ENCODE results near the gene HSD11B2.

The HSD11B2 gene

DNA sequence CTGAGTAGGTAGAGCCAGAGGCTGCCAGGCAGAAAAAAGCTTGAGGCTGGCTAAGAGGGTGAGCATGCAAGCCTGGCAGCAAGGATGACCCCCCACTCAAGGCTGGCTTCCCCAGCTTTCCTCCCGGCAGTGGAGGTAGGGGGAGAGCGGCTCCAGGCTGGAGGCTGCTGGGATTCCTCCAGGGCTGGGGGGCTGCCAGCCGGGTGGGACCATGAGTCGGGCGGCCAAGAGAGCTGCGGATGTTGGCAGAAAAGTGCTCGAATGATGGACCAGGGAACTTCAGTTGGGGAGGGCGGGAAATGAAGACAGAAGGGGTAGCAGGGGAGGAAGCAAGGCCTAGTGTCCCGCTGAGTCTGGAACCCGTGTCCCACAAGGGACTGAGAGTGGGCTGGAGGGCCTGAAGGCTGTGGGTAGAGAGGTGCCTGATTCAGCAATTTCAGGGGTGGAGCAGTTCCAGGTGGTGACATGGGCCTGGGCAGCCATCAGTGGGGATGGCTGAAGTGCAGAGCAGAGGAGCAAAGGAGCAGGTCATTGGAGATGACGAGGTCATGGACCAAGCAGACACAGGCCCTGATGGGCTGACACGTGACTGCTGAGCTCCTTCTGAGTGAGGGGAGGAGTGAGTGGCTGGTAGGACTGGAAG is 20.3 kb downstream of the HSD11B2 start:
- DNase-seq (ENCODE audit: low spot score), result no peak

DNA sequence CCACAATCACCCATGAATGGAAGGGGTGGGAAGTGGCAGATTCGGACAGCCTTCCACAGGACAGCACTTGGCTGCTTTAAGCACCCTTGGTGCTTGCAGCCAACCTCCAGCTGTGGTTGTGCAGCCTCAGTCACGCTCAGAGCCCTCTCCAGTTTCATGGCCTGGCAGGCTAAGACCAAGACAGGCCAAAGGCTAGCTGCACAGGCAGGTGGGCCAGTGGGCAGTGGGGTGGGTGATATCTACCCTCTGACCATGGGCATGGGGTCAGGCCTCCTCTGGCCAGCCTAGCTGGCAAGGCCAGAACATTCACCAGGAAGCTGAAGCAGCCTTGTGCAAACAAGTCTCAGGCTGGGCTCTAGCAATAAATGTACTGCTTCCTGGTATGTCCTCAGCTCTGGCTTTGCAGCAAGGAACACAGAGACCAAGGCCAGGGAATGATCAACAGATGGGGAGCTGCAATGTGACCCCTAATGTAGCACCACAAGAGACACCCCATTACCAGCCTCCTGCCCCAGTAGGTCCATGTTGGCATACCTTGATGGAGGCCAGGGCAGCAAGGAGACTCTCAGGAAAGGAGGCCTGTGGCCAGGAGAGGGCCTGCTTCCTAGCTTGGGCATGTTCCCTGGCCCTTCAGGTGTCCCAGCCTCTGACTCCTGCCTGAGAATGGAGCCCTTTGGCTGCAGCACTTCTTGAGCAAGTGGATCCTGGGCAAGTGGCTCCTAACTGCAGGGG is 20.9 kb downstream of the HSD11B2 start:
- DNase-seq (ENCODE audit: low spot score), result no peak

DNA sequence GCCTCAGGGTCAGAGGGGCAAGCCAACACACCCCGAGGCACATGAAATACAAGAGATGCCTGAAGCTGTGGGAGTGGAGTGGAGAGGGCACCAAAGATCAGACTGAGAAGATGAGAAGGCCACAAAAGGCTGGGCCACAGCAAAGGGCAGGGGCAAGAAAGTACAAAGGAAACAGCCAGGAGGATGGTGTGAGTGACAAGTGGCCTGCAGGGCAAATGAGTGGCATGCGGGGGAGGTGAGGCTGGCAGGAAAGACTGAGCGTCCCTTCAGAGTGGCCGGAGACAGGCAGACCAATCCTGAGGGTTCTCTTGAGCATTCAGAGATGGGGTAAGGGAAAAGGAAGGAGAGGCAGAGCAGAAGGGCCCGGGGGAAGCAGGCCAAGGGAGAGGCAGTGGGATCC is 23.2 kb downstream of the HSD11B2 start:
- no peak for DNase-seq (ENCODE audit: low spot score)

DNA sequence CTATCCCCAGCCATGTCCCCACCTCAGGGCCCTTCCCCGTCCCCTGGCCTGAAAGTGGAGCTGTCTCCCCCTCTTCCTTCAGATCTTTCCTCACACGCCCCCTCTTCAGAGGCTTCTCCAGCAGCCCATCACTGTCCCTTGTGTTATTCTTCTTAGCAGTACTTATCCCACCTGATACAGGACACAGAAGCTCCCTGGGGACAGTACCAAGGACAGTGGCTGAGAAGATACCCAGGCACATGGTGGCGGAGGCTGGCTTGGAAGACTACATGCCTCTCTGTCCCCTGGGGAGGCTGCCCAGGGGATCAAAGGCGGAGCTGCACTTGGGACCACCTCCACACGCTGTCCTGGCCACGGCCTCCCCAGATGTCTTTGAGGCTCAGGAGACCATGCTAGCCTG is 23.9 kb downstream of the HSD11B2 start:
- DNase-seq (ENCODE audit: low spot score), result no peak

DNA sequence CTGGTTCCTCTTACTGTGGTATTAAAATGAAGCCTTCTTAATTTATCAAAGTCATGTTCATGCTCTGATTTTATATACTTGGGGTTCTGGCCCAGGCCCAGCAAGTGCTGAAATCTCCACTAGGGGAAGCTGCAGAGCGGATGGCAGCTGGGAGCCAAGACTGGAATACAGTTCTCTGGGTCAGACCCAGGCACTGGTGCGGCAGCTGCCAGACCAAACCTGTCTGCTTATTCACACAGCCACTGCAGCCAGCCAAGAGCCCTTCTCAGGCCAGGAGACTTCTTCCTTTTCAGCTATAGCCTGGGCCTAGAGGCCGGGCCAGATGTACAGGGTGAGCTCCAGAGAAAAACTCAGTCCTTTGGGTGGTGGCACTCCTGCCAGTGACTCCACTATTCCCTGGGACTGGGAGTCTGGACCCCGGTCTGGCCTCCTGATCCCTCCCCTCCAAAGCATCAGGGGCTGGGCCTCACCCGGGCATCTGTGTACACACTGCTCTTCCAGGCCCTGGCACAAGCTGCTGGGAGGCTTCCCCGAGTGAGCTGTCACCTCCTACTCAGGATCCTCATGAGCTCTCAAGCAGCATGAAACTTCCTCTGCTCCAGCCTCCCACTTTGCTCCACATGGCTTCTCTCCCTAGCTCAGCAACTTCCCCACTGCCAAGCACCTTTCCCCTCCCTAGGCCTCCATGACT is 25.6 kb downstream of the HSD11B2 start:
- no peak for DNase-seq (ENCODE audit: low spot score)

DNA sequence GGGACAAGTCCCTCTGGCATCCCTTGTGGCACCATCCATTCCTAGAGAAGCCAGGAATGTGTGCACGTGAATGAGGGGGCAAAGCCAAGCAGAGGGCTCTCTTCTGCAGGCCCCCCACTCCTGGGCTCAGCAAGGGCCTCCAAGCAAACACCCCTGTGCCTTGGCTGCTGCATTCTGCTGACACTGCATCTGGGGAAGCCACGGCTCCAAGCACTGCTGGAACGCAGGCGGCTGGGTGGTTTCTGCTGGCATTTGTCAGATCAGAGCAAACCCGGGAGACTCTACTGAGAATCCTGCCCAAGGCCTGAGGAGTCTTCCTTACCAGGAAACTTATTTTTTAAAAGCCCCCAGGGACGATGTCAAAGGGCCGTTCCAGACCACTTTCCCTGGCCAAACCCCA is 26.7 kb downstream of the HSD11B2 start:
- DNase-seq (ENCODE audit: low spot score), result no peak

DNA sequence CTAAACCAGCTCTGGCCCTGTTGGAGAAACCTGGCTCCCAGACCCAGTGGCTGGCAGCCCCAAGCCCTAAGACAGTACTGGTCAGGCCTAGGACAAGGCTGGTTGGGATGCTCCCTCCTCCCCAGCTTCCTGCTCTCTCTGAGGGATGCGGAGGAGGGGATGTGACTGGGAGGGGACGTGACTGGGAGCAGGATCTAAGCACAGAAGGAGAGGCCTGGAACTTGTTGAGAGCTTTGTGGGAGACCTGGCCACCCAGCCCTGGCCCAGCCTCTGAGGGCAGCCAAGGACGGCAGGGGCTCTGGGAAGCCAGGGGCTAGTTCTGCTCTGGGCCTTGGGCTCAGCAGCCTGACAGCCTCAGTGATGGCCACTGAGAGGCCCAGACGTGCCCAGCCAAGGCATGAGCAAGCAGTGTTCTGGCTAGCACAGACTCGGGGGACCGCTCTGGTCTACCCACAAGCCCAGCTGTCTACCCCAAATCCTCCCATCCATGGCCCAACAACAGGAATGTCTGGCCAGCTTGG is 27.3 kb downstream of the HSD11B2 start:
- no peak for DNase-seq (ENCODE audit: low spot score)

DNA sequence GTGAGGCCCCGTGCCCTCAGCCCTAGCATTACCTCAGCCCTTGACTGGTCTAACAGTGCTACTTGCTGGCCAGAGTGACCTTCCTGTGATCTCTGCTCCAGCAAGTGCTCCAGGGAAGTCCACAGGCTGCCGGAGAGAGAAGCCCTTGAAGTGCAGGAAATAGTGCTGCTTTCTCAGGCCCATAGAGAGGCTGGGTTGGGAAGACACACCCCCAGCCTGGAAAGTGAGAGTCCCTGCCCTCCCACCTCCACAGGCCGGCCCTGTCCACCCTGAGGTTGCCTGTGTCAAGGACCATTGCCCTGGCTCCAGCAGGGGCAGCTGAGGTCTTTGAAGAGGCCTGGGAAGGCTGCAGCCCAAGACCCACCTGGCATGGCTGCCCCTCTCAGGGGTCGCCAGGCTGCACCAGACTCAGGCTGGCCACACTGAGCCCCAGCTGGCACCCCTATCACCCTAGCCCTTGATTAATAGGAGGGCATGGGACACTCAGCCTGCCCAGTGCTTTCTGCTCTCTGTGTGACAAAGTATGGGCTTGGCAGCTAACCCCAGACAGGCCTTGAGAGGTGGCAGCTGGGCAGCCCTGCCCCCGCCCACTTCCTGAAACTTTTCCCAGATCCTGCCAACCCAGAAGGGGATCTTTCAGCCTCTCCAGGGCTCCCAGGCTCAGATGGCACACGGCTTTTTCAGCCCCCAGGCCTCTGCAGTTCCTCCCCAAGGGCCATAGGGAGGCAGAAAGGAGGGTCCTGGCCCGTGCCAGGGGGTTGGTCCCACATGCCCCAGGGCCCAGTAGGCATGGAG is 28.3 kb downstream of the HSD11B2 start:
- no peak for DNase-seq (ENCODE audit: low spot score)

DNA sequence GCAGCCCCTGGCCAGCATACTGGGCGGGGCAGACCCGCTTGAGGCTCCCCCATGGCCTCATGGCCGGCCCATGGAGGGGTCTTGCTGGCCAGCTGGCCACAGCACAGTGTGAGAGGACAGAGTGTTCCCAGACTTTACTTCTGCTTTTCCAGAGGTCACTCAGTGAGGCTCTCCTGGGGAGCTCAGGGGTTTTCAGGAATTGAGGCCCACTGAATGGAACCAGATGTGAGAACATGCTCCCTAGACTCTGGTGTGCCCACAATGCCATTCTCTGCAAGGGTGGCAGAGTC is 28.9 kb downstream of the HSD11B2 start:
- DNase-seq (ENCODE audit: low spot score), result no peak

DNA sequence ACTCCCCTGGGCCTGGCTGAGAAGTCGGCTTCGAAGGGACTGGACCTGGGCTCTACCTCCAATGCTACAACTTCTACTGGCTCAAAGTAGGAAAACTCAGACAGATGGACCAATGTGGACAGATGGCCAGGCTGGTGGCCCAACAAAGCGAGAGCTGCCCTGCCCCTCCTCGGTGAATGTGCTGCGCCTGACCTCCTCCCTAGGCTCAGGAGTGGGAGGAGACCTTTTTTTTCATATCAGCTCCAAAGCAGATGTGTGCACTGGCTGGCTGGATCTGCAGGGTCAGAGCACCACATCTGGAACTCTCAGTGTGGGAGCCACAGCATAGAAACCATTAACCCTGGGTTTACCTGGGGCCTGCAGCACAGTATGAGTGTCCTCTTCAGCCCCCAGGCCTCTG is 29.2 kb downstream of the HSD11B2 start:
- DNase-seq (ENCODE audit: low spot score), result no peak

DNA sequence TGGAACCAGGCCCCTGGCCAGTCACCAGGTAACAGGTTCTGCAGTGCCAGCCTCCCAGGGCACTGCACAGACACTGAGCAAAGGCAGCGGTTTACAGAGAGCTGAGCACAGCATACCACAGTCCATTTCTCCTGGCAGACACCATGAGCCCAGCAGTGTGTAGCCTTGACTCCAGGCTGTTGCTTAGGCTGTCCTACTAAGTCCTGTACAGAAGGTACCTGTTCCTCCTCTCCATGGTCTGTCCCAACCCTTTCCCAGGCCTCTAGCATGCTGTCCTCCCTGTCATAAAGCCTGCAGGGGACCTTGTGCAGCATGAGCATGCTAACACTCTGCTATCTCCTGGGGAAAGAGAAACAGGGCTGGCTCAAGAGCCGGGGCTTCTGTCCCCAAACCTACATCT is 30.0 kb downstream of the HSD11B2 start:
- DNase-seq (ENCODE audit: low spot score), result no peak

DNA sequence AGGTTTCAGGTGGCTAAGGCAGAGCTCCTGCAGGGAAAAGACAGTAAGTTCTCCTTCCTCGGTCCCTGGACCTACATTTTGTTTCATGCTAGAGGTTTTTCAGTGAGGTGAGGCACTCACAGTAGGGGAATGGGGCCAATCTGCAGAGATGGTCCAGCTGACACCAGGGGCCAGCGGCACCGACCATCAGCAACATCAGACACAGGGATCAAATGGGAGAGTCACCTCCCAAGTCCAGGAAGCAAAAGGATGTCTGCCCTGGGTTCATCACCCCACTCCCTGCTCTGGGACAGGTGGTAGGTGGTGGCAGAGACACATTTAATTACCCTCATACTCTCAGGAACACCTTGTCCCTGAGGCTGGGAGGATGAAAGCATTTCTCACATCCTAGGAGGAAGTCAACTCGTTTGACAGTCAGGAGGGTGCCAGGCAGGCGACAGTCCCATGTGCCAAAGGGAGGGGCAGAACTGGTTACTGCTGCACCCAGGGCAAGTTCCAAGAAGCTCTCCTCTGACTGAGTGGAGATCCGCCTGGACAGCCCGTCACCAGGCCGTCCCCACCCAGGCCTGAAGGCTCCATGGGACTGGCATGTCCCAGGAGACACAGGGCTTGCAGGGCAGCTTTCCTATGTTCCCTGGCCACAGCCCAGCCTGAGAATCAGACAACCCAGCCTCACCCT is 30.8 kb downstream of the HSD11B2 start:
- DNase-seq (ENCODE audit: low spot score), result no peak

DNA sequence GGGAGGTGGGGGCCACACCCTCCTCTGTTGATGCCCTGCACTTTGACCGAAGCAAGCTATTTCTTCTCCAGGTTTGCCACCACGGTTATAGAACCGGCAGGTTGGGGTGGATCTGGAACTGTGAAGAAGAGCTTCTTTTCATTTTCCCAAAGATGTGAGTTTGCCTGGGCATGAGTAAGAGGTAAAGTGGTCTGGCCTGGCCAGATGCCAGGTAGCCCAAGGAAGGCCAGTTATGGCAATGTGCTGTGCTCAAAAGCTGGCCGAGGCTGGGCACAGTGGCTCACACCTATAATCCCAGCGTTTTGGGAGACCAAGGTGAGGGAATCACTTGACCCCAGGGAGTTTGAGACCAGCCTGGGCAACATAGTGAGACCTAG is 31.3 kb downstream of the HSD11B2 start:
- DNase-seq (ENCODE audit: low spot score), result no peak

DNA sequence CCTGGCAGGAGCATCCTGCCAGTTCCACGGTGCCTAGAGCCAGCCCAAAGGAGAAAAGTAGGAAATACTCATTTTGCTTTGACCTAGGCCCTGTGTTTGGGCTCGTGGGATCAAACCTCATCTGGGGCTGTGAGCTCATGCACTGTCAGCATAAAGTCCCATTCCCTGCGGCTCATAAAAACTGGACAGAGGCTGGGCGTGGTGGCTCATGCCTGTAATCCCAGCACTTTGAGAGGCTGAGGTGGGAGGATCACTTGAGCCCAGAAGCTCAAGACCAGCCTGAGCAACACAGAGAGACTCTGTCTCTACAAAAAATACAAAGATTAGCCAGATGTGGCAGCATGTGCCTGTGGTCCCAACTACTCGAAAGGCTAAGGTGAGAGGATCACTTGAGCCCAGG is 32.1 kb downstream of the HSD11B2 start:
- no peak for DNase-seq (ENCODE audit: low spot score)

DNA sequence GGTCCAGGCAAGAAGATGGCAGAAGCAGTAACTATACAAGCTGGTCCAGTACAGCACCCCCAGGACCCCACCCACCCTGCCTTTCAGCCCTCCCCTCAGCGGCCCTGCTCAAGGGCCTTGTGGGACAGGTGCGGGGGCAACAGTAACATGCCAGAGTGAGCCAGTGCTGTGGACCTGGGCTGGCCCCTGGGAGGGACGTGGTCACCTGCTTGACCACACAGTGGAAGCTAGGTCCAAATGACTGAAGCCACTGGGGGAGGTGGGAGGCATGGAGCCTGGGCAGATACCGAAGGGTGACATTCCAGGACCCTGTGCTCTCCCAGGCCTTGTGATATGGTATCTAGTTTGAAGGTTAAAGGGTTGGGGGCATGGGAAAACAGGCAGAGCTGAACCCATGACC is 32.8 kb downstream of the HSD11B2 start:
- no peak for DNase-seq (ENCODE audit: low spot score)

DNA sequence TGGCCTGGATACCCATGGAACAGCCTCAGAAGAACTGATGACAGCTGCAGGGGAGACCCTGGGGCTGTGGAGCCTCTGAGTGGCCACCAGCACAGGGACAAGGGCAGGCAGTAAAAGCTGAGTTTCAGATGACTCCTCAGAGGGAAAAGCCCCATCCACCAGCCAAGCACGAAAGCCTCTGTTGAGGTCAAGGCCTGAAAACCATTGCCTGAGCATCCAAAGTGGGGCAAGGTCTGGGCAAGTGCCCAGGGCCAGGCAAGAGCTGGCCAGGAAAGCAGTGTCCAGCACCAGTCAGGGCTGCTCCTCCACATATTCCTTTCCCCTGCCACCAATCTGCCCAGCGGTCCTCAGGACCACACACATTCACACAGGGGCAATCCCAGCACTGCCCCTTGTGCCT is 33.6 kb downstream of the HSD11B2 start:
- DNase-seq (ENCODE audit: low spot score), result no peak

DNA sequence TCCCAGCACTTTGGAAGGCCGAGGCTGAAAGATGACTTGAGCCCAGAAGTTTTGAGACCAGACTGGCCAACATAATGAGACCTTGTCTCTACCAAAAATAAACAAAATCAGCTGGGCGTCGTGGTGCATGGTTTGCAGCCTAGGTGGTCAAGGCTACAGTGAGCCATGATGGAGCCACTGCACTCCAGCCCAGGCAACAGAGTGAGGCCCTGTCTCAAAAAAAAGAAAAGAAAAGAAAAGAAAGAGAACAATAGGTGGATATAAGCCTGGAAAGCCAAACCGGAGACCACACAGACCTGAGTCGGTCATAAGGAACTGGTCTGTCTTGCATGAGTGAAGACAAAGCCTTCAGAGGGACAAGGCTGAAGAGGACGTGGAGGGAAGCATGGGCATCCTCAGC is 35.7 kb downstream of the HSD11B2 start:
- no peak for DNase-seq (ENCODE audit: low spot score)

DNA sequence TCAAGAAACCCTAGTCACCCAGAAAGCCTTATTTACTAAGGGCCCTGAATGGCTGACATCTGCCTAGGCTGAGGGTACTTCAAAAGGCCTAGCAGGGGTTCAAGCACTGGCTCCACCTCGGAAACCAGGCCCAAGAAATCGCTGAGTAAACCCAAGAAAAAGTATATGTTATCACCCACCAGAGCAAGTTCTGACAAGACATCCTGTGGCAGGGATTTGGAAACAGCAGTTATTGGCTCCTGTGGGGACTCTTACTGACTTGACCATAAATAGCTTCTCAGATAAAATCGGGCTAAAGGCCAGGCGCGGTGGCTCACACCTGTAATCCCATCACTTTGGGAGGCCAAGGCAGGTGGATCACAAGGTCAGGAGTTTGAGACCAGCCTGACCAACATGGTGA is 37.8 kb downstream of the HSD11B2 start:
- DNase-seq (ENCODE audit: low spot score), result no peak

DNA sequence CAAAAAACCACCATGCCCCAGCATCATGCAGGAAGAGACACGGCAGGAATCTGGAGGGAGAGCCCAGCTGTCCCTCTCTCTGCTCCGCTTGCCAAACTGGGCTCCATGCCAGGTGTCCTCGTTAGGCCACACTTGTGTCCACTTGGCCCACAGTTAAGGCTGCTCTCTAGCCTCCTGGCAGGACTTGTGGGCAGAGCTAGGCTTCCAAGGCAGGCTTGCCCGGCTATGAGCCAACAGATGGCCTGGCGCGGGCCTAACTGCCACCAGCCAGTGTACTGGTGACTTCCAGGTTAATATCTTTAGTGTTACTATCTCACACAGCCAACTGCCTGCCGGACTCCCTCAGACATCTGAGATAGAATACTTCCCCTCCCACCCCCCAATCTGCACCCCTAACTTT is 39.4 kb downstream of the HSD11B2 start:
- DNase-seq (ENCODE audit: low spot score), result no peak

DNA sequence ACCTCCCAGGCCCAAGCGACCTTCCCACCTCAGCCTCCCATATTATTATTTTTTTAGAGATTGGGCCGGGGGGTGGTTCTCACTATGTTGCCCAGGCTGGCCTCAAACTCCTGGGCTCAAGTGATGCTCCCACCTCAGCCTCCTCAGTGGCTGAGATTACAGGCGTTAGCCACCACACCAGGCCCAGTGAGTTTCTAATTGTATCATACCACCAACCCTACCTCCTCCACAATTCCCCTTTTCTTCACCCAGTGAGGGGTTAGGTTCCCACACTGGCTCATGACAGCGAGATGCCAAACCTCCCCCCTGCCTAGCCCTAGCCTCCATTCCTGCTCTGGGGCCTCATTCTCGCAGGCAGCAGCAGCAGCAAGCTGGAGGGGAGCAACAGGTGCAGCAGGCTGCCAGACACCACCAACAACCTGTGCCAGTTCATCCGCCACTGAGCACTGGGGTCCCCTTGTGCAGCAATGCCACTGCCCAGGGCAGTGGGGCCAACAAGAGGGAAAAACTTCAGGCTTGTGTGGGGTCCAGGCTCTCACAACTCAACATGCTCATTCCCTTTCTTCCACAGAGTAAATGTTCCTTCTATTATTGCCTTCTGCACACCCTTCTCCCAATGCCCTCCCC is 41.0 kb downstream of the HSD11B2 start:
- no peak for DNase-seq (ENCODE audit: low spot score)

Data from SK-N-DZ (cell line).